Liver (tissue), 9 donors: ENCODE results near the gene MDN1. TPM values are rescaled to one million over a fixed set of nuclear protein-coding genes. Genes with fewer than 3 reads are reported as not detected.

Experiments
- DNase-seq: peaks from one replicate; pipeline ENCODE4 v3.0.0-alpha.2; 2017; ENCODE audit warnings: low spot score
- H3K27ac ChIP-seq, 2 donors: one replicate each; pipeline ENCODE4 v1.7.0; 2013; ENCODE audit warnings: inconsistent platforms in 2 of 2, low read length in 2 of 2, control low read depth in 1 of 2, low read depth in 1 of 2, mild to moderate bottlenecking in 1 of 2
- H3K27me3 ChIP-seq, 4 donors: one replicate each; pipeline versions ENCODE4 v1.6.1 to v1.7.0; 2013; ENCODE audit warnings: low read length in 3 of 4, inconsistent platforms in 1 of 4, mild to moderate bottlenecking in 1 of 4, moderate library complexity in 1 of 4; ENCODE audit not compliant: control insufficient read depth in 4 of 4, insufficient read depth in 4 of 4
- H3K36me3 ChIP-seq, 4 donors: one replicate each; pipeline versions ENCODE4 v1.6.1 to v1.7.0; 2013; ENCODE audit warnings: low read length in 3 of 4, mild to moderate bottlenecking in 3 of 4, low read depth in 1 of 4, moderate library complexity in 1 of 4; ENCODE audit not compliant: control insufficient read depth in 4 of 4, insufficient read depth in 3 of 4
- H3K4me1 ChIP-seq, 4 donors: one replicate each; pipeline versions ENCODE4 v1.6.1 to v1.7.0; 2013; ENCODE audit warnings: low read length in 3 of 4, mild to moderate bottlenecking in 3 of 4, moderate library complexity in 1 of 4; ENCODE audit not compliant: control insufficient read depth in 4 of 4, insufficient read depth in 4 of 4
- H3K4me3 ChIP-seq, 3 donors: one replicate each; pipeline versions ENCODE4 v1.6.1 to v1.7.0; 2013; ENCODE audit warnings: low read length in 3 of 3, control low read depth in 1 of 3, low read depth in 1 of 3, mild to moderate bottlenecking in 1 of 3
- H3K9ac ChIP-seq, 2 donors: one replicate each; pipeline ENCODE4 v1.7.0; 2013; ENCODE audit warnings: low read length in 2 of 2, mild to moderate bottlenecking in 2 of 2, moderate library complexity in 2 of 2, control low read depth in 1 of 2, low read depth in 1 of 2
- H3K9me3 ChIP-seq, 4 donors: one replicate each; pipeline versions ENCODE4 v1.6.1 to v1.7.0; 2013; ENCODE audit warnings: low read length in 3 of 4; ENCODE audit not compliant: control insufficient read depth in 4 of 4
- EGR1 ChIP-seq, 2 donors: IDR thresholded peaks; 2 replicates each; pipeline ENCODE4 v1.6.1; 2016 to 2018; ENCODE audit warnings: antibody characterized with exemption in 2 of 2, low read depth in 2 of 2
- FOXA1 ChIP-seq: IDR thresholded peaks from 2 replicates; pipeline ENCODE4 v1.6.1; 2016; ENCODE audit warnings: antibody characterized with exemption
- FOXA2 ChIP-seq: IDR thresholded peaks from 2 replicates; pipeline ENCODE4 v1.6.1; 2016; ENCODE audit warnings: antibody characterized with exemption
- GABPA ChIP-seq, 2 donors: IDR thresholded peaks in 1 of 2; conservative IDR thresholded peaks in 1 of 2; 2 replicates each; pipeline ENCODE4 v1.6.1; 2016; ENCODE audit warnings: antibody characterized with exemption in 2 of 2, mild to moderate bottlenecking in 1 of 2, moderate library complexity in 1 of 2
- HNF4A ChIP-seq, 2 donors: conservative IDR thresholded peaks; 2 replicates each; pipeline ENCODE4 v1.6.1; 2016; ENCODE audit warnings: antibody characterized with exemption in 2 of 2, mild to moderate bottlenecking in 2 of 2
- HNF4G ChIP-seq: IDR thresholded peaks from 2 replicates; pipeline ENCODE4 v1.6.1; 2016; ENCODE audit warnings: antibody characterized with exemption
- JUND ChIP-seq, 2 donors: IDR thresholded peaks; 2 replicates each; pipeline ENCODE4 v1.6.1; 2016; ENCODE audit warnings: antibody characterized with exemption in 2 of 2
- RAD21 ChIP-seq, 2 donors: IDR thresholded peaks; 2 replicates each; pipeline ENCODE4 v1.6.1; 2016; ENCODE audit warnings: antibody characterized with exemption in 2 of 2, mild to moderate bottlenecking in 2 of 2
- RXRA ChIP-seq, 2 donors: IDR thresholded peaks; 2 replicates each; pipeline ENCODE4 v1.6.1; 2017 to 2018; ENCODE audit warnings: antibody characterized with exemption in 2 of 2, mild to moderate bottlenecking in 1 of 2
- SP1 ChIP-seq: IDR thresholded peaks from 2 replicates; pipeline ENCODE4 v1.6.1; 2018; ENCODE audit warnings: antibody characterized with exemption, mild to moderate bottlenecking
- TAF1 ChIP-seq: conservative IDR thresholded peaks from 2 replicates; pipeline ENCODE4 v1.6.1; 2016; ENCODE audit warnings: antibody characterized with exemption, mild to moderate bottlenecking
- WGBS: extraction: QIAGEN DNeasy Blood & Tissue Kit; methylation state at CpG from one replicate; pipeline ENCODE4 v1.1.7; 2013; 5-methylcytosine and 5-hydroxymethylcytosine counted together
- polyA plus RNA-seq, 2 donors: library from polyadenylated mRNA; stranded (reverse) in 1 of 2; unstranded in 1 of 2; fragments of 200-250 nt in 1 of 2; fragments of >200 nt in 1 of 2; fragmentation: Nextera tagmentation in 1 of 2; extraction: Ambion mirVana in 1 of 2; gene quantifications; one replicate each; pipeline versions ENCODE4 v1.2.1 to v1.2.3, GENCODE V29; 2013 to 2015
- total RNA-seq, 2 donors: library from RNA; depleted of rRNA; stranded (reverse); fragments of >200 nt; gene quantifications; one replicate each; pipeline ENCODE4 v1.2.3, GENCODE V29; 2014
- TF ChIP-seq, protein P1 (sequence below): fragments of 150-350 bp; IDR thresholded peaks from 2 replicates; pipeline ENCODE4 v1.5.1; 2017; ENCODE audit warnings: improper control_type of control experiment, low read depth, low read length; ENCODE audit not compliant: missing input control
- TF ChIP-seq, protein P2 (sequence below): IDR thresholded peaks from 2 replicates; pipeline ENCODE4 v1.6.1; 2016; ENCODE audit warnings: antibody characterized with exemption
- TF ChIP-seq, protein P3 (sequence below): IDR thresholded peaks from 2 replicates; pipeline ENCODE4 v1.6.1; 2016; ENCODE audit warnings: antibody characterized with exemption, mild to moderate bottlenecking
- TF ChIP-seq, protein P4 (sequence below): IDR thresholded peaks from 2 replicates; pipeline ENCODE4 v1.6.1; 2016; ENCODE audit warnings: antibody characterized with exemption
- TF ChIP-seq, protein P5 (sequence below): IDR thresholded peaks from 2 replicates; pipeline ENCODE4 v1.6.1; 2016; ENCODE audit warnings: antibody characterized with exemption
- donor health status: healthy.
- donor health status: healthy.
- donor health status: healthy.
- donor health status: healthy.
- donor health status: healthy.

MDN1 gene
- total and polyA plus RNA-seq, 4 donors, result 5.4 to 48.9 (median 22.8) TPM

DNA sequence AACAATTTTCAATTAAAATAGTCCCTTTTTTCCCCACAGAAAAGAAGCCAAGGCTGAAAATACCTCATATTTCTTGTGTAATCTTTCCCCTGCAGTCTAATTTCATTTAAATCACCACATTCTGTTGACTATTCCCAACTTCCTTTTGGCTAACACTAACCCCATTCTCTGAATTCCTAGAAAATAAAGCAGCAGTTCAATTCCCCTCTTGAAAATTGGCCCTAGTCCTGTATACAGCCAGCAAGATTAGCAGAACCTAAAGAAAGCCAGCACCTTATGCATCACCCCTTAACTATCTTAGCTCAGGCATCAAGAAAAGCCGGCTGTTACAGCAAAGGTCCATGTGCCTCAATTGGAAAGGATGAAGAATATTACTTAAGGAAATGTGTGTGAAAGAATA, 69.7 kb downstream of the MDN1 start:
- TF ChIP-seq EGR1 (IDR thresholded peaks at IDR 0.05; ENCODE audit: low read depth in 2 of 2) (no peak), TAF1 (no peak), RXRA (IDR thresholded peaks at IDR 0.05) (no peak), HNF4A (conservative IDR thresholded peaks at IDR 0.05) (no peak), FOXA1 (no peak), RAD21 (IDR thresholded peaks at IDR 0.05) (no peak), FOXA2 (no peak), HNF4G (no peak), GABPA (IDR thresholded peaks at IDR 0.05 in 1 of 2, conservative IDR thresholded peaks at IDR 0.05 in 1 of 2) (no peak), JUND (IDR thresholded peaks at IDR 0.05) (no peak)
- TF ChIP-seq, protein P1, sequence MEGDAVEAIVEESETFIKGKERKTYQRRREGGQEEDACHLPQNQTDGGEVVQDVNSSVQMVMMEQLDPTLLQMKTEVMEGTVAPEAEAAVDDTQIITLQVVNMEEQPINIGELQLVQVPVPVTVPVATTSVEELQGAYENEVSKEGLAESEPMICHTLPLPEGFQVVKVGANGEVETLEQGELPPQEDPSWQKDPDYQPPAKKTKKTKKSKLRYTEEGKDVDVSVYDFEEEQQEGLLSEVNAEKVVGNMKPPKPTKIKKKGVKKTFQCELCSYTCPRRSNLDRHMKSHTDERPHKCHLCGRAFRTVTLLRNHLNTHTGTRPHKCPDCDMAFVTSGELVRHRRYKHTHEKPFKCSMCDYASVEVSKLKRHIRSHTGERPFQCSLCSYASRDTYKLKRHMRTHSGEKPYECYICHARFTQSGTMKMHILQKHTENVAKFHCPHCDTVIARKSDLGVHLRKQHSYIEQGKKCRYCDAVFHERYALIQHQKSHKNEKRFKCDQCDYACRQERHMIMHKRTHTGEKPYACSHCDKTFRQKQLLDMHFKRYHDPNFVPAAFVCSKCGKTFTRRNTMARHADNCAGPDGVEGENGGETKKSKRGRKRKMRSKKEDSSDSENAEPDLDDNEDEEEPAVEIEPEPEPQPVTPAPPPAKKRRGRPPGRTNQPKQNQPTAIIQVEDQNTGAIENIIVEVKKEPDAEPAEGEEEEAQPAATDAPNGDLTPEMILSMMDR, result no peak
- TF ChIP-seq, protein P2, sequence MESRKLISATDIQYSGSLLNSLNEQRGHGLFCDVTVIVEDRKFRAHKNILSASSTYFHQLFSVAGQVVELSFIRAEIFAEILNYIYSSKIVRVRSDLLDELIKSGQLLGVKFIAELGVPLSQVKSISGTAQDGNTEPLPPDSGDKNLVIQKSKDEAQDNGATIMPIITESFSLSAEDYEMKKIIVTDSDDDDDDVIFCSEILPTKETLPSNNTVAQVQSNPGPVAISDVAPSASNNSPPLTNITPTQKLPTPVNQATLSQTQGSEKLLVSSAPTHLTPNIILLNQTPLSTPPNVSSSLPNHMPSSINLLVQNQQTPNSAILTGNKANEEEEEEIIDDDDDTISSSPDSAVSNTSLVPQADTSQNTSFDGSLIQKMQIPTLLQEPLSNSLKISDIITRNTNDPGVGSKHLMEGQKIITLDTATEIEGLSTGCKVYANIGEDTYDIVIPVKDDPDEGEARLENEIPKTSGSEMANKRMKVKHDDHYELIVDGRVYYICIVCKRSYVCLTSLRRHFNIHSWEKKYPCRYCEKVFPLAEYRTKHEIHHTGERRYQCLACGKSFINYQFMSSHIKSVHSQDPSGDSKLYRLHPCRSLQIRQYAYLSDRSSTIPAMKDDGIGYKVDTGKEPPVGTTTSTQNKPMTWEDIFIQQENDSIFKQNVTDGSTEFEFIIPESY, result no peak
- TF ChIP-seq, protein P3, sequence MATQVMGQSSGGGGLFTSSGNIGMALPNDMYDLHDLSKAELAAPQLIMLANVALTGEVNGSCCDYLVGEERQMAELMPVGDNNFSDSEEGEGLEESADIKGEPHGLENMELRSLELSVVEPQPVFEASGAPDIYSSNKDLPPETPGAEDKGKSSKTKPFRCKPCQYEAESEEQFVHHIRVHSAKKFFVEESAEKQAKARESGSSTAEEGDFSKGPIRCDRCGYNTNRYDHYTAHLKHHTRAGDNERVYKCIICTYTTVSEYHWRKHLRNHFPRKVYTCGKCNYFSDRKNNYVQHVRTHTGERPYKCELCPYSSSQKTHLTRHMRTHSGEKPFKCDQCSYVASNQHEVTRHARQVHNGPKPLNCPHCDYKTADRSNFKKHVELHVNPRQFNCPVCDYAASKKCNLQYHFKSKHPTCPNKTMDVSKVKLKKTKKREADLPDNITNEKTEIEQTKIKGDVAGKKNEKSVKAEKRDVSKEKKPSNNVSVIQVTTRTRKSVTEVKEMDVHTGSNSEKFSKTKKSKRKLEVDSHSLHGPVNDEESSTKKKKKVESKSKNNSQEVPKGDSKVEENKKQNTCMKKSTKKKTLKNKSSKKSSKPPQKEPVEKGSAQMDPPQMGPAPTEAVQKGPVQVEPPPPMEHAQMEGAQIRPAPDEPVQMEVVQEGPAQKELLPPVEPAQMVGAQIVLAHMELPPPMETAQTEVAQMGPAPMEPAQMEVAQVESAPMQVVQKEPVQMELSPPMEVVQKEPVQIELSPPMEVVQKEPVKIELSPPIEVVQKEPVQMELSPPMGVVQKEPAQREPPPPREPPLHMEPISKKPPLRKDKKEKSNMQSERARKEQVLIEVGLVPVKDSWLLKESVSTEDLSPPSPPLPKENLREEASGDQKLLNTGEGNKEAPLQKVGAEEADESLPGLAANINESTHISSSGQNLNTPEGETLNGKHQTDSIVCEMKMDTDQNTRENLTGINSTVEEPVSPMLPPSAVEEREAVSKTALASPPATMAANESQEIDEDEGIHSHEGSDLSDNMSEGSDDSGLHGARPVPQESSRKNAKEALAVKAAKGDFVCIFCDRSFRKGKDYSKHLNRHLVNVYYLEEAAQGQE, result no peak
- TF ChIP-seq, protein P4, sequence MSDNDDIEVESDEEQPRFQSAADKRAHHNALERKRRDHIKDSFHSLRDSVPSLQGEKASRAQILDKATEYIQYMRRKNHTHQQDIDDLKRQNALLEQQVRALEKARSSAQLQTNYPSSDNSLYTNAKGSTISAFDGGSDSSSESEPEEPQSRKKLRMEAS, result no peak
- TF ChIP-seq, protein P5, sequence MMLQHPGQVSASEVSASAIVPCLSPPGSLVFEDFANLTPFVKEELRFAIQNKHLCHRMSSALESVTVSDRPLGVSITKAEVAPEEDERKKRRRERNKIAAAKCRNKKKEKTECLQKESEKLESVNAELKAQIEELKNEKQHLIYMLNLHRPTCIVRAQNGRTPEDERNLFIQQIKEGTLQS, result no peak
- WGBS, result 97% methylated on average over 1 of the region's 1 CpG
- no peak overlapping the region for H3K27ac ChIP-seq
- peaks cover 13 to 73% (median 34%) of the 10 kb centered on the region in 4 donors for H3K36me3 ChIP-seq
- no peaks in the 10 kb centered on the region for H3K9me3 ChIP-seq
- no peak for DNase-seq
- no peak overlapping the region for H3K4me3 ChIP-seq
- no peak overlapping the region for H3K9ac ChIP-seq
- H3K27me3 ChIP-seq, result no peaks in the 10 kb centered on the region
- H3K4me1 ChIP-seq, result peaks cover 0 to 3% (median 0%) of the 10 kb centered on the region in 4 donors

DNA sequence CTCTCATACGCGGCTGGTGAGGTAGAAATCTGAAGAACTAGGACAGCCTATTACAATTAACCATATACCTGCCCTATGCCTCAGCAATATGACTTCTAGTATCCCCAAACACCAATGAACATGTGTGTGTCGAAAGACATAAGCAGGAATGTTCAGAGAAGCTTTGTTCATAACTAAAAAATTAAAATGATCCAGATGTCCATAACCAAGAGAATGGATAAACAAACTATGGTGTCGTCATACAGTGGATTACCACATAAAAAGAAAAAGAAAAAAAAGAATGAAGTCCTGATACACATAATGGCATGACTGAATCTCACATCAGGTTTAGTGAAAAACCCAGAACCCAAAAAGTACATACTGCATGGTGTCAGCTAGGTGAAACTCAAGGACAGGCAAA, 73.9 kb downstream of the MDN1 start:
- Histone ChIP-seq H3K27me3 (no peaks in the 10 kb centered on the region), H3K9me3 (no peaks in the 10 kb centered on the region), H3K4me3 (no peak overlapping the region), H3K36me3 (peaks cover 11 to 59% (median 34%) of the 10 kb centered on the region in 4 donors), H3K4me1 (peaks cover 0 to 3% (median 0%) of the 10 kb centered on the region in 4 donors), H3K27ac (no peak overlapping the region), H3K9ac (no peak overlapping the region)
- TF ChIP-seq SP1 (no peak), FOXA2 (no peak), RXRA (IDR thresholded peaks at IDR 0.05) (no peak)
- DNase-seq, result no peak
- 97% methylated on average over 4 of the region's 4 CpGs for WGBS
